SK-N-SH treated with all-trans-retinoic acid at 6 μM for 48 hours (cell line): ENCODE results near the gene TFR2.

Experiments used
- ARNTL ChIP-seq: fragments of 450-650 bp; formaldehyde crosslinking; IDR thresholded peaks from 2 replicates; pipeline ENCODE4 v1.5.0; 2020; ENCODE audit warnings: low read depth, mild to moderate bottlenecking, moderate library complexity, borderline replicate concordance
- CREB5 ChIP-seq: fragments of 250-450 bp; sonication (Bioruptor Pico); IDR thresholded peaks from 2 replicates; pipeline ENCODE4 v1.5.1; 2020; ENCODE audit warnings: low read depth, mild to moderate bottlenecking, moderate library complexity
- CSDC2 ChIP-seq: fragments of 250-450 bp; sonication (Bioruptor Pico); IDR thresholded peaks from 2 replicates; pipeline ENCODE4 v1.5.0; 2020; ENCODE audit warnings: mild to moderate bottlenecking, moderate library complexity
- OSR1 ChIP-seq: fragments of 250-450 bp; sonication (Bioruptor Pico); IDR thresholded peaks from 2 replicates; pipeline ENCODE4 v1.8.0; 2022; ENCODE audit warnings: moderate library complexity, mild to moderate bottlenecking, inconsistent platforms
- PATZ1 ChIP-seq: fragments of 250-450 bp; sonication (Bioruptor Pico); IDR thresholded peaks from 2 replicates; pipeline ENCODE4 v1.8.0; 2020; ENCODE audit warnings: mild to moderate bottlenecking, moderate library complexity, borderline replicate concordance
- PPARA ChIP-seq: fragments of 250-450 bp; sonication (Bioruptor Pico); IDR thresholded peaks from 2 replicates; pipeline ENCODE4 v1.5.0; 2020; ENCODE audit warnings: mild to moderate bottlenecking, borderline replicate concordance
- SNAI2 ChIP-seq: fragments of 250-450 bp; sonication (Bioruptor Pico); IDR thresholded peaks from 2 replicates; pipeline ENCODE4 v1.5.0; 2020; ENCODE audit warnings: mild to moderate bottlenecking, moderate library complexity
- TCF4 ChIP-seq: fragments of 250-450 bp; sonication (Bioruptor Pico); IDR thresholded peaks from 2 replicates; pipeline ENCODE4 v1.8.0; 2021; ENCODE audit warnings: mild to moderate bottlenecking, moderate library complexity, borderline replicate concordance
- TSHZ2 ChIP-seq: fragments of 250-450 bp; sonication (Bioruptor Pico); IDR thresholded peaks from 2 replicates; pipeline ENCODE4 v1.5.0; 2020; ENCODE audit warnings: mild to moderate bottlenecking, moderate library complexity
- ZFP30 ChIP-seq: fragments of 450-650 bp; formaldehyde crosslinking; IDR thresholded peaks from 2 replicates; pipeline ENCODE4 v1.5.0; 2022; ENCODE audit warnings: mild to moderate bottlenecking, moderate library complexity
- ZNF70 ChIP-seq: fragments of 450-650 bp; formaldehyde crosslinking; IDR thresholded peaks from 2 replicates; pipeline ENCODE4 v1.5.0; 2020; ENCODE audit warnings: mild to moderate bottlenecking, moderate library complexity
- ZNF8 ChIP-seq: fragments of 450-650 bp; formaldehyde crosslinking; IDR thresholded peaks from 2 replicates; pipeline ENCODE4 v1.5.0; 2020; ENCODE audit warnings: mild to moderate bottlenecking, moderate library complexity

GRCh38 chr7:100676501-100677306 is 35.4 kb upstream of the TFR2 start:
- TF ChIP-seq PPARA (CRISPR knock-in tag): no peak
- TF ChIP-seq TSHZ2: no peak
- no peak for TF ChIP-seq ZFP30
- TF ChIP-seq CSDC2: no peak
- TF ChIP-seq OSR1 (CRISPR knock-in tag): no peak
- TF ChIP-seq ZNF70 (CRISPR knock-in tag): no peak
- TF ChIP-seq TCF4: no peak
- TF ChIP-seq ZNF8 (CRISPR knock-in tag): no peak
- TF ChIP-seq SNAI2: no peak
- no peak for TF ChIP-seq ARNTL (CRISPR knock-in tag)
- no peak for TF ChIP-seq CREB5
- no peak for TF ChIP-seq PATZ1 (CRISPR knock-in tag)
